ENCODE results near the gene ZFHX3.

- TF ChIP-seq CTCF (conservative IDR thresholded peaks at IDR 0.05 in 1 of 2, IDR thresholded peaks at IDR 0.05 in 1 of 2; ENCODE audit: low read depth in 1 of 2, low read length in 2 of 2) (no peak), EZH2 (IDR thresholded peaks at IDR 0.05; ENCODE audit: low read length, missing control alignments) (no peak)
Measured at GRCh38 chr16:73013974-73014373, 34.0 kb downstream of the ZFHX3 start.

Data from fibroblast of lung (primary cell).